NT2/D1 (cell line): ENCODE results near the gene MYO3B.

Experiments used
- SUZ12 ChIP-seq: IDR thresholded peaks from 2 replicates; pipeline ENCODE4 v1.6.1; 2011; ENCODE audit not compliant: insufficient read length, insufficient read depth; ENCODE audit errors: extremely low read depth
- YY1 ChIP-seq: IDR thresholded peaks from 2 replicates; pipeline ENCODE4 v1.6.1; 2011; ENCODE audit not compliant: insufficient read length, insufficient read depth
- ZNF274 ChIP-seq: IDR thresholded peaks from 2 replicates; pipeline ENCODE4 v1.6.1; 2011; ENCODE audit warnings: mild to moderate bottlenecking, low read depth, low read length

- TF ChIP-seq YY1 (no peak), ZNF274 (no peak), SUZ12 (no peak)
Observed at GRCh38 chr2:170162271-170162632, 15.7 kb upstream of the MYO3B start.
